NCI-H2107 treated with DMSO at 0.1 percent for 48 hours (cell line): ENCODE results near the gene HECTD4.
"Not testable (repeated sequence)": the region's sequence is repeated elsewhere in the genome, so short reads cannot be mapped to it uniquely, and the experiment has no call there.

Source experiments
- DNase-seq: peaks from one replicate; lab custom pipeline; 2025; ENCODE audit not compliant: unreplicated experiment; lab: John Stamatoyannopoulos, UW

Gene HECTD4

GRCh38 chr12:112354399-112354798 is 27.8 kb downstream of the HECTD4 start:
- no peak for DNase-seq

- DNase-seq: no peak
Measured at GRCh38 chr12:112353393-112353792, 28.8 kb downstream of the HECTD4 start.

GRCh38 chr12:112352921-112353320 is 29.3 kb downstream of the HECTD4 start:
- no peak for DNase-seq

- no peak for DNase-seq
Measured at GRCh38 chr12:112350593-112351592, 31.3 kb downstream of the HECTD4 start.

DNA sequence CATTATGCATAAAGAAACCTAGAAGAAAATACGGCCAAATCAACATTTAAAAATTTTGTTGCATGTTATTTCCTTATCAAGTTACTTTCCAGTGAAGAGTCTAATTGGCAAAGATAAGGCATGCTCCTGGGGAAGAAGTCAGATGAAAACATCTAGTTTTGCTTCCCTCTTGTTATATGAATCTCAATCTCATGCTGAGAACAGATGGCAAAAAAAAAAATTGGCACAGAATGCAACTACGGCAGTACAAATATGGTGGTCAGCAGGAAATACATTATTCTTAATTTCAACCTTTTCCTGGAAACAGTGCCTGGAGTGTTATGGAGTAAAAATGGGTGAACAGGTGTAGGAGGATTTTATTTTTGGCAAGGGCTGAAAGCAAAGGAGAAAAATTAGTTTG is 32.8 kb downstream of the HECTD4 start:
- no peak for DNase-seq

DNA sequence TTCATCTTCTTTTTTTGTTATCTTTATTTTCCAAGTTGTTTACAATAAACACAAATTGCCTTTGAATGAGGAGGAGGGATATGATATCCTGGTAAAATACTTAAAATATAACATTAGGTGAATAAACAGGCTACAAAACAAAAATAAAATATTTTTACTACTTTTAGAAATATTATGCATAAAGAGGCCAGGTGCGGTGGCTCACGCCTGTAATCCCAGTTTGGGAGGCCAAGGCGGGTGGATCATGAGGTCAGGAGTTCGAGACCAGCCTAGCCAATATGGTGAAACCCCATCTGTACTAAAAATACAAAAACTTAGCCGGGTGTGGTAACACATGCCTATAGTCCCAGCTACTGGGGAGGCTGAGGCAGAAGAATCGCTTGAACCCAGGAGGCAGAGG is 33.3 kb downstream of the HECTD4 start:
- not testable (repeated sequence) for DNase-seq

GRCh38 chr12:112347581-112347982 is 34.6 kb downstream of the HECTD4 start:
- DNase-seq: no peak

DNA sequence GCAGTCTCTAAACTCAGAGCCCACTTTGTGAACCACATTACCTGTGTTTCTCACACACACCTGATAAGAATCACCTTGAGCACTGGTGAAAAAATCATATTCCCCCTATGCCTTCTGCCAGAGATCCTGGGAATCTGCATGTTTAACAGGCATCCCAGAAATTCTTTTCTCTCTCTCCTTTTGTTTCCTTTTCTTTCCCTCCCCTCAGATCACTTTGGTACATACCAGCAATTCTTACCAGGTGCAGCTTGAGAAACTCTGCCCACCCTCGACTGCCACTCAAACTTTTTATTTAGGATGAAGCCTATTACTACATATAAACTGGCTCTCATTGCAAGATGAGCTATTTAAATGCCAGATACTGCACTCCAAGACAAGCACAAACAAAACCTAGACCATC is 36.0 kb downstream of the HECTD4 start:
- no peak for DNase-seq

DNA sequence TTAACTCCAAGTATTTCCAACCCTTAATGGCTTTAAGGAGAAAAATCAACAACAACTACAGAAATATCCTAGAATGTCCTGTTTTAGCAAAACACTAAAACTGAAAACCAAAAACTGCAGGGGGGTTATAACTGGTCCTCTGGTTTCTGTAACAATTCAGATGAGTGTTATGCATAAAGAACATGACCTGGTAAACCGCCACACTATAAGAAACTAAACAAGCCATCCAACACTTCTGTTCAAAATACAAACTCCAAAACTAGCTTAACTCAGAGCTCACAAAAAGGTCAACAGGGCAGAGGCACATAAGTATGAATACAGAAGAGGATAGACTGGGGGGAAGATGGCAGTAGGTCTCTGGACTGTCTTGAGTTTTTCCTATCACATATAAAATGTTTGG is 38.0 kb downstream of the HECTD4 start:
- no peak for DNase-seq

GRCh38 chr12:112342587-112342986 is 39.6 kb downstream of the HECTD4 start:
- no peak for DNase-seq

DNA sequence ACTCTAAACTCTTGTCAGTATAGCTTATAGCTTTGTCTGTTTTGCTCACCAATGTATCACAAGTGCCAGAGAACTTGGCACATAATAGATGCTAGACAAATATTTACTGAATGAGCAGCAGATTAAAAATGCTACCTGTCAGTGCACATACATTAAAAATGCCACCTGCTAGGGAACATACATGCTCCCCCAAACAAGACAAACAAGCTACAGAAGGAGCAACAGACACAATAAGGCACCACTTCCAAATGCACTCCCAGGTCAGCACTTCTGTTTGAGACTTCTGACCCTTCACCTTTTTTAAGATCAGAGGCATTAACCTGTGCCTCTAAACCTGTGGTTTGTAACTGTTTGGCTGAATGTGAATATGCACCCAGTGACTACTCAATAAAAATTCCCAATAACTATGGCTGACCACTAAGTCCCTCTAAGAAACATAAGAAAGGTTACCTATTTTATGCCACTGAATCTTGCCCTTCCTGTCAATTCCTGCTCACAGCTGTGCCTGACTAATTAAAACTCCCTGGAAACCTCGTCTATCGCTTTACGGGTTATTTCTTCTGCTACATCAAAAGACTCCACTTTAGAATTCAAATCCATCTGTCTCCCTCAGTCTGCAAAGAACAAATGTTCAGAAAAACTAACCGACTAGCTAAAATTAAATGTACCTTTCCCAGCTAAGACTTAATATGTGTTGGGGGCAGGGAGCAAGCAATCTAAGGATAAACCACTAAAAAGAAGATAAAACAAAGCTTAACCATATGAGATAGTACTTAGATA is 41.0 kb downstream of the HECTD4 start:
- no peak for DNase-seq

DNA sequence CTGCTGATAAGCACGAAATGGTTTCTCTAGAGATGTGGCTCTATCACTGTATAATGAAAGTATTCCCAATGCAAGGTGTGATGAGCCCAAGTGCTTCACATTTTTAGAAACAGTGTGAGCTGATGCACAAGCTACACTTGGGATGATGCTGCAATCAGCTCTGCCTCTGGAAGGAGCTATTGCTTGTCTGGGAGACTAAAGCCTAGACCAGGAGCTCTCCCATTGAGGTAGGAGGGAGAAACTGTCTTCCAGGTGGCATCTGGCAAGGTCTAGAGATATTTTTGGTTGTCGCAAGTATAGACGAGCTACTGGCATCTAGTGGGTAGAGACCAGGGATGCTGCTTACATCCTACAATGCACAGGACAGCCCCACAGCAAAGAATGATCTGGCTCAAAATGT is 42.0 kb downstream of the HECTD4 start:
- DNase-seq: no peak

DNA sequence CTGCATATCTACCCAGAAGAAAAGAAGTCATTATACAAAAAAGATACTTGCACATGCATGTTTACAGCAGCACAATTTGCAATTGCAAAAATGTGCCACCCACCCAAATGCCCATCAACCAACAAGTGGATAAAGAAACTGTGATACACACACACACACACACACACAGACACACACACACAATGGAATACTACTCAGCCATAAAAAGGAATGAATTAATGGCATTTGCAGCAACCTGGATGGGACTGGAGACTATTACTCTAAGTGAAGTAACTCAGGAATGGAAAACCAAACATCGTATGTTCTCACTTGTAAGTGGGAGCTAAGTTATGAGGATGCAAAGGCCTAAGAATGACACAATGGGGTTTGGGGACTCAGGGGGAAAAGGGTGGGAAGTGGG is 47.2 kb downstream of the HECTD4 start:
- DNase-seq: not testable (repeated sequence)

DNA sequence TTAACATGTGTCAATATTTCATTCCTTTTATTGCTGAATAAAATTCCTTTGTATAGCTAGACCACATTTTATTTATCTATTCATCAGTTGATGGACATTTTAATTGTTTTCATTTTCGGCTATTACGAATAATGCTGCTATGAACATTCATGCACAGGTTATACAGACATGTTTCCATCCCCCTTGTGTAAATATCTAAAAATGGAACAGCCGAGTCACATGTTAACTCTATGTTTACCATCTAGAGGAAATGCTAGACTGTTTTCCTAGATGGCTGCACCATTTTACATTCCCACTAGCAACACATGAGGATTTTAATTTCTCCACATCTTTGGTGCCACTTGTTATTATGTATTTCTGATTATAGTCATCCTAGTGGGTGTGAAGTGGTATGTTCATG is 49.2 kb downstream of the HECTD4 start:
- no peak for DNase-seq

- no peak for DNase-seq
Measured at GRCh38 chr12:112331886-112332285, 50.3 kb downstream of the HECTD4 start.

GRCh38 chr12:112330706-112331105 is 51.5 kb downstream of the HECTD4 start:
- no peak for DNase-seq

- DNase-seq: no peak
Measured at GRCh38 chr12:112328456-112329124, 53.6 kb downstream of the HECTD4 start.

DNA sequence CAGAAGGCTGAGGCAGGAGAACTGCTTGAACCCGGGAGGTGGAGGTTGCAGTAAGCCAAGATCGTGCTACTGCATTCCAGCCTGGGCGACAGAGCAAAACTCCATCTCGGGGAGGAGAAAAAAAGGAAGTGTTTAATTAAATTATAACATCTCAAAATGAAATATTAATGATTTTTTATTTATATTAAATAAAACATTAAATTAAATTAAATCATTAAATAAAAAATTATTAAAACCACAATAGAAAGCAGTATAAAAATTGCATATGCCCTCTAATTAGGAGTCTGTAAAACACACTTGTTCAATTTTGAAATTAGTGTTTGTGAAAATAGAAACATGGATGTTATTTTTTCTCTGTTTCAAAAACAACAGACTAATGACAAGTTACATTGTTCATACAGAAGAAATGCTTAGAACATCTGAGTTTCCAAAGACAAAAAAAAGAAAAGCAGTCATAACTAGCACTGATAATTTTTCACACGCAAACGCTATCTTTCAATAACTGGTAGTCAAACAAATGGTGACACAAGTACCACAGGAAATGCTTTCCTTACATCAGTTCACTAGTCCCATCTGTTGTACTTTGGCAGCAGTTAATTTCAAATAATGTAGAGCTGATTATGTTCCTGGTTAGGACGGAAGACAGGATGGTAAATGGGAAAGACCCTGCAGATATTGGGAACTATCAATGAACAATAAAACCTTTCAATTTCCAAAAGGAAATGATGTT is 54.9 kb downstream of the HECTD4 start:
- DNase-seq: no peak

GRCh38 chr12:112325622-112326207 is 56.5 kb downstream of the HECTD4 start:
- DNase-seq: no peak

DNA sequence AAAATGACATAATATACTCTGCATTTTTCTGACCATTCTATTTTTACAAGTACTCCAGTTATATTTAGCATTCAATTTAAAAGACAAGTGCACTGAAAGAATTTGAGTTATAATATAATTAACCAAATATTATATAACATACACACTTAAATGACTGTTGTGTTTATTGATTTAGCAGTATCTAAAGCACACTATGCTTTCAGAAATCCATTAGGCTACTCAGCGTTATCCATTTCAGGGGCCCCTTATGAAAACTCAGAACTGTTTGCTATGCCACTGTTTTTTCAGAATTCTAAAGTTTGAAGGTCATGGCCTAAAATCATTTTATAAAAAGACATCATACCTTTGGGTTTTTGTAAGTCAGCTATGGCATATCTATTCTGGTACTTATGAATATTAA is 57.1 kb downstream of the HECTD4 start:
- DNase-seq: no peak
